GM21529 (cell line): ENCODE data around the gene ZNF10.

Experiments
- ATAC-seq: cut with Tn5 transposase; IDR thresholded peaks from one replicate; pipeline ENCODE4 v1.9.1; 2021; ENCODE audit not compliant: unreplicated experiment

ZNF10 gene

GRCh38 chr12:133130038-133130807, at the start of gene ZNF10, which contains the start of gene ZNF891:
TSS of gene ZNF10 (plus strand) at chr12:133130627. CDS start at chr12:133144493, 13,866 bp downstream.
TSS of gene ZNF891 (minus strand) at chr12:133130274. CDS start at chr12:133121918, 8,356 bp downstream.
- peak; percentile 92 for ATAC-seq

- no peak for ATAC-seq
Measured at GRCh38 chr12:133081159-133081780, 49.2 kb upstream of the ZNF10 start.

- no peak for ATAC-seq
Measured at GRCh38 chr12:133083345-133083744, 47.1 kb upstream of the ZNF10 start.

GRCh38 chr12:133105620-133106019, 24.8 kb upstream of the ZNF10 start:
- no peak for ATAC-seq

- ATAC-seq = no peak
Measured at GRCh38 chr12:133106253-133106652, 24.2 kb upstream of the ZNF10 start.

- ATAC-seq = no peak
Measured at GRCh38 chr12:133107121-133107520, 23.3 kb upstream of the ZNF10 start.

GRCh38 chr12:133108150-133108549, 22.3 kb upstream of the ZNF10 start:
- ATAC-seq = no peak

- no peak for ATAC-seq
Measured at GRCh38 chr12:133120385-133121191, 9.8 kb upstream of the ZNF10 start.

GRCh38 chr12:133124674-133125073, 5.8 kb upstream of the ZNF10 start:
- no peak for ATAC-seq

GRCh38 chr12:133129368-133130037, 924 bp upstream of the ZNF10 start:
- ATAC-seq = no peak

GRCh38 chr12:133130808-133131128, 341 bp downstream of the ZNF10 start:
- no peak for ATAC-seq

- no peak for ATAC-seq
Measured at GRCh38 chr12:133135747-133136146, 5.3 kb downstream of the ZNF10 start.

- ATAC-seq = no peak
Measured at GRCh38 chr12:133145981-133146380, 15.6 kb downstream of the ZNF10 start.

- ATAC-seq = no peak
Measured at GRCh38 chr12:133156125-133156690, 25.8 kb downstream of the ZNF10 start.

- ATAC-seq = no peak
Measured at GRCh38 chr12:133165776-133166175, 35.3 kb downstream of the ZNF10 start.

GRCh38 chr12:133172491-133172890, 42.1 kb downstream of the ZNF10 start:
- ATAC-seq = no peak

GRCh38 chr12:133174901-133175300, 44.5 kb downstream of the ZNF10 start:
- no peak for ATAC-seq

GRCh38 chr12:133180669-133181068, 50.2 kb downstream of the ZNF10 start:
- no peak for ATAC-seq

- ATAC-seq = peak; percentile 97
Measured at GRCh38 chr12:133181238-133181959, 51.0 kb downstream of the ZNF10 start, which contains the start of gene ZNF268. TSS of gene ZNF268 (plus strand) at chr12:133181495. CDS start at chr12:133181998, 503 bp downstream.

GRCh38 chr12:133190176-133190575, 59.7 kb downstream of the ZNF10 start:
- no peak for ATAC-seq
